ENCODE measurements around the gene CABLES2.

CABLES2 gene

GRCh38 chr20:62368976-62369814 lies 37.9 kb downstream of the CABLES2 start:
- DNase-seq = no peak

GRCh38 chr20:62368392-62368975 lies 38.6 kb downstream of the CABLES2 start:
- no peak for DNase-seq

GRCh38 chr20:62367633-62368391 lies 39.3 kb downstream of the CABLES2 start:
- DNase-seq = no peak

- DNase-seq = no peak
Measured at GRCh38 chr20:62367136-62367632, 39.9 kb downstream of the CABLES2 start, which contains the start of gene LAMA5. TSS of gene LAMA5 (minus strand) at chr20:62367312. CDS start at chr20:62367245, 67 bp downstream.

- no peak for DNase-seq
Measured at GRCh38 chr20:62366370-62367135, 40.5 kb downstream of the CABLES2 start.

GRCh38 chr20:62365814-62366369 lies 41.2 kb downstream of the CABLES2 start:
- DNase-seq = no peak

- DNase-seq = no peak
Measured at GRCh38 chr20:62364911-62365736, 42.0 kb downstream of the CABLES2 start.

GRCh38 chr20:62363920-62364851 lies 42.9 kb downstream of the CABLES2 start:
- DNase-seq = no peak

- DNase-seq = no peak
Measured at GRCh38 chr20:62362991-62363919, 43.8 kb downstream of the CABLES2 start.

- no peak for DNase-seq
Measured at GRCh38 chr20:62362590-62362940, 44.5 kb downstream of the CABLES2 start.

- DNase-seq = no peak
Measured at GRCh38 chr20:62361799-62362589, 45.1 kb downstream of the CABLES2 start.

GRCh38 chr20:62360854-62361798 lies 46.0 kb downstream of the CABLES2 start:
- no peak for DNase-seq

GRCh38 chr20:62359491-62360121 lies 47.5 kb downstream of the CABLES2 start:
- no peak for DNase-seq

- DNase-seq = no peak
Measured at GRCh38 chr20:62359043-62359490, 48.0 kb downstream of the CABLES2 start.

- DNase-seq = no peak
Measured at GRCh38 chr20:62358171-62359042, 48.7 kb downstream of the CABLES2 start.
